Glomerular visceral epithelial cell (primary cell): ENCODE data around the gene SORL1.

Experiments used
- DNase-seq: peaks from one replicate; pipeline ENCODE4 v3.0.0-alpha.2; 2016; ENCODE audit errors: extremely low spot score

The SORL1 gene

GRCh38 chr11:121656328-121657090 lies 204.4 kb downstream of the SORL1 start:
- no peak for DNase-seq

- no peak for DNase-seq
These were observed 205.0 kb downstream of the SORL1 start for GRCh38 chr11:121657146-121657545.

DNA sequence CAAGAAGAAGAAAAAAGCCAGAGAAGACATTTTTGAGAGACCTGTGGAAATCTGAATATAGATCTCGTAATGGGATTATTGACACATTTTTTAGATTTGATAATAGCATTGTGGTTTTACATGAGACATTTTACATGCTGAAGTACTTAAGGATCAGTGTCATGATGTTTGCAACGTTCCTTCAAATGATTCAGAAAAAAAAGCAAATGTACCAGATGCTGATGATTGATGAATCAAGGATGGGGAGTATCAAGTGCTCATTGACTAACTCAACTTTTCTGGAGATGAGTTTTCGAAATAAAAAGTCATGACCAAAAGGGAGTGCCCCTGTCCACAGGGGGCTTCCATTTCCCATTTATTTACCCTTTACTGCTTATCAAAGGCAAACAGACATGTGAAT lies 207.7 kb downstream of the SORL1 start:
- DNase-seq = no peak

GRCh38 chr11:121661880-121662486 lies 209.9 kb downstream of the SORL1 start:
- DNase-seq = no peak

DNA sequence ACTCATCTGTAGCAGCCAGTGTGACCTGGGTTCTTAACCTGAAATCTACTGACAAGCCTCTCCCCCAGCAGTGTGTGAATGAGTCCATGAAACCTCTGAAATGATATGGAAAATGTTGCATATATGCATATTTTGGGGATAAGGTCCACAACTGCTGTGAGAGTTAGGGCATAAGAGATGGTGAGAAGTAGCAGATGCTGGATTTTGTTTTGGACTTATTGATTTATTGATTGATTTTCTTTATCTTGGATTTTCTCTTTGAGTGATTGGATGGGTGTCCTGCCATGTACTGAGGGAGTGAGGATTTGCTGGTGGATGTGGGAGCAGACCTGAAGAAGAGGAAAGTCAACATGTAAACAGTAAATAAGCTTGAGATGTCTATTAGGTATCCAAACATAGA lies 212.0 kb downstream of the SORL1 start:
- DNase-seq = no peak

DNA sequence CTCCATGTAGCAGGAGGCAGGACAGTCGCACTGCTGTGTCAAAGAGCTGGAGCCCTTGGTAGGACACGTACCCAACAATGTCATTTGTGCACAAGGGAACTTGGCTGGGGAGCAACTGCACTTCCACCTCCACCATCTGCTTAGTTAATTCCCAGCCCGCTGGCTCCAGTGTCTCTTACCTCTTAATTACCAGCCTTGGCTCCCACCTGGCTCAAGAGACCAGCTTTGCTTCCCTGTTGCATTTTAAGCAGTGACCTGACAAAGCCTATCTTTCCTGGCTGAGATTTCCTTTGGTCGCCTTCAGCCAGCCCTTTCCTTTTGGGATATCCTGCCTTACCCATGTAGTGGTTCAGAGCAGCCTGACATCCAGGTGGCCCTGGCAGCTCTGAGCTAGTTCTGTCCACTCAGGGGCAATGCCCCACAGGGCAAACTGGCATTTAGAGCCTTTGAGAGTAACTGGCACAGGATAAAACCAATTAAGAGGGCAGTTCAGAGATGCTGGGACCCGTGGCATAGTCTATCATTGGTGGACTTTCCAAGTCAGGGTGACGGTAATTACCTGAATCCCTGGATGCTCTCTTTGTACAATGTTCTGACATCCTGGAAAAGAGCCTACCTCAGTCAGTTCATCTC lies 213.2 kb downstream of the SORL1 start:
- DNase-seq = no peak

GRCh38 chr11:121667836-121668235 lies 215.7 kb downstream of the SORL1 start:
- no peak for DNase-seq

DNA sequence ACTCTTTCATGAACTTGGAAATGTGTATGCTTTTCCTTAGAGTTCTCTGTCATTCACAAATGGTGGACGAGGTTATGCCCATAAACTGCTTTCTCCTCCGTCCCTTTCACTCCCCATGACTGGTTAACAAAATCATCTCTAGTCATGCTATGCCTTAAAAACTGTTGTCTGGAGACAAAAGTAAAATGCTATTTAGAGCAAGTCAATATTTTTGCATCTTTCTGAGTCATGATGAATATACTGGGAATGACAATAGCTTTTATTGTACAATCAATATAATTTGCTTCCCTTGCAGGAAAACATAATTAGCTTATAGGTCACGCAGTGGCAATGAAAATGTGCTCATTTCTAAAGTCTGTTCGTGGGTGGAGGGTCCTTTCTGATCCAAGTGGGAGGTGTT lies 217.3 kb downstream of the SORL1 start:
- DNase-seq = no peak

DNA sequence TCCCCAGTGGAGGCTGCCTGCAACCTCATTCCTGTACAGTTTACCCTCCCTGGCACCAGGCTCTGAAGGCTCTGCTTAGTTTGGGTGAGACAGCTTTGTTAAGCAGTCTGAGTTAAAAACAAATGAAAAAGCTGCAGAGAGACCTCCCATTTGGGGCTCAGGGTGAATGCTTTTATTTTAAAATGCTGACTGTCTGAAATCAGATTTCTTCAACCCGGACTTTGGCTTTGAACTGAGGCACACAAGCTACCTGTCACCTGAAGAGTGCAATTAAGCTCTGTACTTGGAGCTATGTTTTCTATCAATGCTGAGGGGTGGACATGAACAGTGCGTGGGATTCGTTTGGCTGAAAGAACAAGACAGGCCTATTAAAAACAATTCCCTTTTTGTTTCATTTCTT lies 218.2 kb downstream of the SORL1 start:
- no peak for DNase-seq

DNA sequence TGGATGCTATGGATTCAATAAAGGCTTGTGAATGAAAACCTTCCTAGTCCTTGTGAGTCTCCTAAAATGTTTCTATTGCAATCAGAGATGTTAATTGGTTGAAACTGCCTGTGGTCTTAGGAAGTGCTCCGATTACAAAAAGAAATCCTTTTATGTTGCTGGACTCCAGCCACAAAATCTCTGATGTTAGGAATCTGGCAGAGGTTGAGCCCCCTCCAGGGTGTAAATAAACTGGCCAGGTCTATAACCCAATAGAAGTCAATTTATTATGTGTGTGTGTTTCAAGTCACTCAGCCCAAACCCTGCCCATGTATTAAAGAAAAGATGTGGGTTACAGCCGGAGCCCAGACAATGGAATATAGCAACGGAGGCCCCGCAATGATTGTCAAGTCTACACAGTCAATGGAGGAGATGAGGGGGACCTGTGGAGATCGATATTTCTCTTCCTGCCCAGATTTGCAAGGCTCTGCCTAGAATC lies 218.7 kb downstream of the SORL1 start:
- DNase-seq = no peak

DNA sequence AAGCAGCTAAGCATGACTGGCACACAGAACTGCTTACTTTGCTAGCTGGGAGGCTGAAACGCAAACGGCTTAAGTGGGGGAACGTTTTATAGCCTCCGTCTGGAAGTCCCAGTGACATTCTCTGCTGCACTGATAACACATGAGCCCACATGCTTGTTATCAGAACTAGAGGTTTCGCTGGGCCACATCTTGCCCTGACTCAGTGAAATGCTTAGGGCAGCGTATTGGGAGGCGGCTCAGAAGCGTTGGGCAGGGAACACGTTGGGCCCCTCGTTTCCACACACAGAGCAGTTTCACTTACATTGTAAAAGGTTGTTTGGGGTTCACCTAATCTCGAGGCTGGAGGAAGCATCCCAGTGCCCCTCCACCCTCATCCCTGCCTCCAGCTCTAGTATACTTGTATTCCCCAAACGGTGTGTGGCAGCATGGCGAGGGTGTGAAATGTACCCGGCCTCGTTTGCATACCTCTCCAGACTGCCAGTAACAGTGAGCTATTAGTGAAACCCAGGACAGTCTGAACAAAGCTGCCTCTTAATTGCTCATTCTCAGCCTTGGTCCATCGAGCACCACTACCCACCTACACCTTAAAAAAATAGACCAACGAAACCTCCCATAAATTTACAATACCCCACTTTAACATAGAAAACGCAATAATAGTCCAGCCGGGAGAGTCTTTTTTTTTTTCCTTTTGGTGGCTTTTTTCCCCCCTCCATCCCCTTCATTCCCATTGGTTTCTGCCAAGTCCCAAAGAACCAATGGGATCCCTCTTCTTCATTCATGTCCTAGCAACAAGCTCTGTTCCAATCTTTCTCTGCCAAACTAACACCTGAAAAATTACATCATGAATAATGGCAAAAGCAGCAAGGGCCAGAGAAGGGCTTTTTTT lies 219.4 kb downstream of the SORL1 start:
- DNase-seq = peak; percentile 5

DNA sequence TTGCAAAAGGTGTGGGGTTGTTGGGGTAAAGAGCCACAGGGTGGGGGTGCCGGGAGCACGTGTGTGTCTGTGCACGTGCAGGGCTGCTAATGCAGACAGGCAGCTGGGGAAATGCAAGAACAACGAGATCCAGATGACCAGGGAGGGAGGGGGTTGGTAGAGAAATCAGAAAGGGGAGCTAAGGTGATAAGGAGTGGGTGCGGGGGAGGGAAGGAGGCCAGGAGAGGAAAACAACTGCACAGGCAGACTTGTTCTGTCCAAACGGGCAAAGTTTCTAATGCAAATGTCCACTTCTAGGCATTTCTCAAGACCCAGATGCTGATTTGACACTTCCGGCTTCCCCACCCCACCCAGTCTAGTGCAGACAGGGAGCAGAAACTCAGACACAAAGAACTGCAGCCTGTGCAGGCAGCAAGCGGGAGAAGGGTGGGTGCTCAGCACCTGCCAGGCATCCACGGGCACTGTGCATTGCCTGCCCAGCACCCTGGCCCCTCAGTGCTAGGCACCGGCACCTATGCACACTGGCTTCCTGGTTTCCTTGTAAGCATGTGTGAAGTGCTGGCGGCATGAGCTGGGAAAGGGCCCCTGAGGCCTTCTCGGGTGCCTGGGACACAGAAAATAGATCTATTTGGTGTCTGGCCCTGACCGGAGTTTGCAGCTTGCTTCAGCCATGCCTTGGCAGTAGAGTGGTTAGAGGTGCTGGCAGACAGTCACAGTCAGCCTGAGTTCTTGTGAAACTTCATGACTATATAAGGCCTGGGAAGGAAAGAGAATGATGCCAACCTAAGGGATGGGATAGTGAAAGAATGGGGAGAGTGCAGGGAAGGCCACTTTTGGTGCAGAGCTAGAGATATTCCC lies 220.7 kb downstream of the SORL1 start:
- DNase-seq = no peak

DNA sequence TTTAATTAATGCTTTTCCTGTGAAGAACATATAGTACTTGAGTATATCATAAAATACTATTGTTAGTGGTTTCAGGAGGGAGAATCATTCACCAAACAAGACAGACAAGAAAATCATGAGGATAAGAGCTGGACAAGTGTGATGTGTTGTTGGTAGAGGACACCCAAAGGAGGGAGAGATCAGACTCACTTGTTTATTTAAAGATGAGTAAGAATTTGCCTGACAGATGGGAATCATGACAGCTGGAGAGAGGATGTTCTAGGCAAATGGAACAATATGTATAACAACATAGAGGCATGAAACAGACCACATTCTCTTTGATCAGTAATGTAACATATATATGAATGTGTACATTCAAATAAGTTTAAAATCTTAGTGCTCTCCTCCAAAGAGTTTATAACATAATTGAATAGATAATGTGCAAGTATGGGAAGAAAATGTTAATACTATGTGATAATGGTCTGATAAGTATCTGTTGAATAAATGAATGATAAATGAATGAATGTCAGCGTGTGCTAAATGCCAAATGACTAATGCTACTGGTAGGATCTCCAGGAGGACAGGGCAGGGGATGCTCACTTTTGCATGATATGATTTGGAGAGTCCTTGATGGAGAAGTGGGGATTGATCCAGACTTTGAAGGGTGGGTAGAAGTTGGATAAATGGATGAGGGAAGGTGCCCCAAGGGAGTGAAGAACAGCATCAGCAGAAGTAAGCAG lies 229.6 kb downstream of the SORL1 start:
- no peak for DNase-seq
